GM20431 (cell line): ENCODE data around the gene IL27RA.

Source experiments
- in situ Hi-C: fragments of 300-500 bp; cut with MseI, MboI; formaldehyde crosslinking; loops from one replicate; pipeline ENCODE4 v1.15.0; 2020; ENCODE audit warnings: low sequenced_read_pairs; ENCODE audit not compliant: unreplicated experiment

Gene IL27RA

DNA sequence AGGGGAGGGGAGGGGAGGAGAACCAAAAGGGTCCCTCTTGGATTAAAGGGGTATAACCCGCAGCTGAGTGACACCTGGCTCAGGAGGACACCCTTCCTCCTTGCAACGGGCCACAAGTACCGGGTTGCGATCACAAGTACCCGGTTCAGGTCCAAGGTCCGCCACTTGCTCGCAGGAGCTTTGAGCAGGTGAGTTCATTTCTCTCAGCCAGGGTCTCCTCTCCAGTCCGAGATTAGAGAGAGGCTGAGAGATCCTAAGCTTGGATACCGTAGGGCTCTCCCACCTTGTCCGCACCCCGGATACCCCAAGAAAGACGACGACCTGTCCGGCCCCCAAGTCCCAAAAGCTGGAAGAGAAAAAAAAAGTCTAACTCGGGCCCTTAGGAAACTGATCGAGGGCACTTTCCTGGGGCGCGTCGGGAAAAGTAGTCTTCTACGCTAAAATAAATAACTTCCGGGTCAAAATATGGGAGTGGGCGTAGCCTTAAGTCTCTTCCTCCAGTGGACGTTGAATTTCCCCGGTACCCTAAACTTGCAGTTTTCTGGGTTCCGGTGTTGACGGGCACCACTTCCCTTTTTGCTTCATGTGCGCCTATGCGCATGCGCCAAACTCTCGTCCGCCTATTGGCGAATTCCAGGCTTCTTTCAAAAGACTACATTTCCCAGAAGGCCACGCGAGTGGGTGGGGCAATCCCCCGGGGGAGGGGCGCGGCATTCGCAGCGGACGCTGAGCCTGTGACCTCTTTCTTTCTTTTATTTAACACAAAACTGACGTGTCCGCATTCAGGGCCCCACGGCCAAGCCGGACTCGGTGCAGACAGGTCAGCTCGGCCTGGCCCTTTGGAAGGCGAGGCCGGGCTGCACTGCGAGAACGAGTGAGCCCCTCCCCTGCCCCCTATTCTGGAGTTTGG lies 49.6 kb downstream of the IL27RA start:
- in situ Hi-C loops, result no loop called here

DNA sequence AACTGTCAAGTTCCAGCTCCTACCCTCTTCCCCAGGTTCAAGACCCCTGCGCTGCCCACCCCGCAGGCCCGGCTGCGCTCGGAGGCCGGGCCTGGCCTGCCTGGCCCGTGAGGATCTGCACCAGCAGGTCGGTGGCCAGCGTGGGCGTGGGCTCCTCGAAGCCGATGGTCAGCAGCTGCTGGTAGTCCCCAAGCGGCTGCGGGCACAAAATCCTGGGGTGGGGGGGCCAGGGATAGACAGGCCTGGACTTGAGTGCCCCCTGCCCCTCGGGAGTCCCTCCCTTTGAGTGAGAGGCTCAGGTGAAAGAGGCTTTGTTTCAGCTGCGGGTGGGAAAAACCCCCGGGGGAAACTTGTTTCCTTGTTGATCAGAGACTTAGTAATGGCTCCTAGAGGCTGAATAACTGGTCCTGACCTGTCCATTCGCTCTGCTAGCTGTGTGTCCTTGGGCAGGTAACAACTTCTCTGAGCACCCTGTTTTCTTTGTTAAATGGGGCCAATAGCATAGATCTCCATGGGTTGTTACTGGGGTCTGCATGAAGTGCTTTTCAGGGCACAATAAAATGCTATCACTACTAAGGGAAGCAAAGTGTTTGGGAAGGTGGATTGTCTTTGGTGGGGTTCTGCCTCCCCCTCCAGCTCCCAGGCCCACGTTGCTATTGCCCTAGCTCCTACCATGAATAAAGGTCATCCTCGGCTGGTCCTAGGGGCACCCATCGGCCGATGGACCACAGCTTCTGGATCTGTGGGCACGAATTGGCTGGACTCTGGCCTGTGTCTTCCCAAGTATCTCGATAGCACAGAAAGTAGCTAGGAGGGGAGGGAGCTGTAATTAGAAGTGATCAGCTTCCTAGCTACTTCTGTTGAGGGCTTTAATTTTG lies 50.5 kb downstream of the IL27RA start:
- in situ Hi-C loops, result no loop called here

DNA sequence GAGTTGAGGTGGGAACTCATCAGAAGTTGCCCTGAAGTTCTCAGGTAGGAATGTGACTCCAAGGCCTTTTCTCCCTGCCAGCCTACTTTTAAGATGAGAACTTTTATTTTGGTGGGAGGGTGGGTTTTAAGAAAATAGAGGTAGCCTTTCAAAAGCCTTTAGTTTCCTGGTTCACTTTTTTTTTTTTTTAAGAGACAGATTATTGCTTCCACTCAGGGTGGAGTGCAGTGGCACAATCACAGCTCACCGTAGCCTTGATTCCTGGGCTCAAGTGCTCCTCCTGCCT lies 51.1 kb downstream of the IL27RA start:
- in situ Hi-C loops, result no loop called here

DNA sequence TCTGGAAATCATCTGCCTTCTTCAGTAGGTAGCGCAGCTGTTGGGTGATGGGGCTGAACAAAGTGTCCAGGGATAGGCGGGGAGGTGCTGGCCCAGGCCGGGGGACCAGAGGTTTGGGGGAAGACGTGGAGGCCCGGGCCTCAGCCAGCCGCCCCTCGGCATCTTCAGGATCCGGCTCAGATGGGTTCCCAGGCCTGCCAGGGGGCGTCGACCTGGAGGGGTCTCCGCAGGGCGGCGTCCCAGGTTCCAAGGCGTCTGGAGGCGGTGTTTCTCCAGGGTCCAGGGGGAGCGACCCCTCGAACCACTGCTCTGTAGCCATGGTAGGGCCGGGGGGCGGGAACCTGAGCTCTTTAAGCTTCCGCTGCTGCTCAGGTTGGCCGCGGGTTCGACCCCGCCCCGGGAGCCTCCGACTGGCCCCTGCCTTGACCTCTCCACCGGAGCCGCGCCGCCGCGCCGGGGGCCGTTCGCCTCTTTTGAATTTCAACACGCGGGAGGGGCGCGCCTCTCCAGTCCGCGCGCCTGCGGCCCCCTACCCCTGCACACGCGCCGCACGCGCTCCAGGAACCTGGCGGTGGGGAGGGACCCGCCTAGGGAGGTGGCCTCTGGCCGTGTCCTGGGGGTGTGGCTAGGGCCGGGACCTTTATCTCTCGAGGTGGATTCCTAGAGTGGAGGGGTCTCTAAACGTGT lies 53.9 kb downstream of the IL27RA start, which contains the start of gene C19orf67:
C19orf67 (minus strand) TSS at position 475 of the 687 bp plus-strand sequence; CDS start at position 319, 156 bp downstream.
- in situ Hi-C loops, result no loop called here

DNA sequence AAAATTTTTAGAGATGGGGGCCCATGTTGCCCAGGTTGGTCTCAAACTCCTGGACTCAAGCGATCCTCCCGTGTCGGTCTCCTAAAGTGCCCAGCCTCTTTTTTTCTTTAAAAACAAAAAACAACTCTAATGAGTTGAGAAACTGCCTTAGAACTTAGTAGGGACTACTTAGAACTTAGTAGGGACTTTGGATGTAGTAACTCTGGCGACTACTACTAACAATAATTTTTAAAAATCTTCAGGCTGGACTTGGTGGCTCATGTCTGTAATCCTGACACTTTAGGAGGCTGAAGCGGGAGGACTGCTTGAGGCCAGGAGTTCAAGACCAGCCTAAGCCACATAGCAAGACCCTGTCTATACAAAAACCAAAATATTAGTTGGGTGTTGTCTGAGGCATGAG lies 54.5 kb downstream of the IL27RA start:
- in situ Hi-C loops, result no loop called here

DNA sequence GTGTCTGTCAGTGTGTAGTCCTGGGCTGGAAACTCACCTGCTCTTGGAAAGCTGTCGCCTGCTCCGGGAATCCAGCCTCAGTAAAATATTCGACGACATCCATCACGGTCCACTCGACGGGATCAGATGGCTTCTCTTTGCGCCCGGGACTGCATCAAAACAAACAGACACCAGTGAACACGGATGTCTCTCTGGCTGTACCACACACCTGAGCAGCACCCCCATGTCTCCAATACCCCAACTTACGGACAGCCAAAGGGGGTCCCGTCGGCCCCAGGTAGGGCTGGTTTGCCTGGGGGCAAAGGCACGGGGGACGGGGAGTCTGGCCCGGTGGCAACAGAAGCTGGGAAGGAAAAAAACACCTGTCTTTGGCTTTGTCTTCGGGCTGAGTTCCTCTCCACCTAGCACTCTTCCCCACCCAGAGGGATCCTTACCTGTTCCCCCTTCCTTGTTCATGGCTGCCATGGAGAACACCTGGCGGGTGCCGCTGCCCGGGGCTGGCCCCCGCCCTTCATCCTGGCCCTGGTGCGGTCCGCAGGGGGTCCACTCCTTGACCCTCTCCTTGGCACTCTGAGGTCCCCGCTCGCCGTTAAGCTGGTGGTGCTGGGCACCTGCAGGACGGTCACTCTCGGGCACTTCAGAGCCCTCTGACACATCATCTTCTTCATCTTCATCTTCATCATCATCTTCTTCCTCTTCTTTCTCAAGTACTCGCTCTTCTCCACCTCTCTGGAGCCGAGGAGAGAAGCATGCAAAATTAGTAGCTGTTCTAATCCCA lies 57.3 kb downstream of the IL27RA start:
- in situ Hi-C loops, result no loop called here

DNA sequence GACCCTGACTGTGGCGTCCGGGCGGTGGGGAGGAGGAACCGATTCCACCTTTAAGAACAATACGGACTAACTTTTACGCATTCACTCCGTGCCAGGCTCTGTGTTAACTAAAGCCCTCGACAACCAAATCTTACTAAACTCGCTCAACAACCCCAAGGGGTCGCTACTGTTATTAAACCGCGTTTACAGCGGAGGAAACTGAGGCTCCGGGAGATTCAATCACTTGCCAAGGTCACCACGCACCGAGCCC lies 57.8 kb downstream of the IL27RA start:
- in situ Hi-C loops, result no loop called here

DNA sequence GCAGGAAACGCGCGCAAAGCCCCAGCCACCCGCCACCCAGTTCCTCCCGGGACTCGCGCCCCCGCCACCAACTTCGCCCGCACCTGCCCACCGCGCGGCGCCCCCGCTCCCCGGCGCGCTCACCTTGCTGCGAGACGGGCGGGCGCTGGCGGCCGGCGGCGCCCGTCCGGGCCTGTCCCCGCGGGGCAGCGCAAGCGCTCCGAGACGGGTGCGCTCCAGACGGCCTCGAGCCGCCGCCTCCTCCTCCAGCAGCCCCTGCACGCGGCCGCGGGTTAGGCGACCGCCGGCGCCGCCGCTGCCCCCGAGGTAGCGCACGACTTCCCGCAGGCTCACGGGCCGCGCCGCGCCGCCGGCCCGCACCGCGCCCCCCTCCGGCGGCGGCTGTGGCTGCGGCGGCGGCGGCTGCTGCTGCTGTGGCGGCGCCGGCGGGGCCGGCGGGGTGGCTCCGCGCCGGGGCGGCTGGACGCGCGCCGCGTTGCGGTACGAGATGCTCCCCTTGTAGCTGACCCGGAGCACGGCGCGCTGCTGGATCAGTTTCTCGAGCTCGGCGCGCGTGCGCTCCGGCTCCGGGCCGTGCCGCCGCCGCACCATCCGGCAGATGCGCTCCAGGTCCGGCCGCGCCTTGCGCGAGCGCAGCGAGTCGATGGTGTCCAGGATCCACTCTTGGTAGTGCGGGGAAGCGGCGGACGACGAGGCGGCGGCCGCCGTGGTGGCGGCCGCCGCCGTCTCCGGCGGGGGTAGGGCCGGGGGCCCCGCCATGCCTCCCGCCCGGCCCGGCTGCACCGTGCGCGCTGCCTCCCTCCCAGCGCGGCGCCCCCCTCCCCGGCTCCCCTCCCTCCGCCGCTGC lies 58.3 kb downstream of the IL27RA start:
- in situ Hi-C loops, result no loop called here

DNA sequence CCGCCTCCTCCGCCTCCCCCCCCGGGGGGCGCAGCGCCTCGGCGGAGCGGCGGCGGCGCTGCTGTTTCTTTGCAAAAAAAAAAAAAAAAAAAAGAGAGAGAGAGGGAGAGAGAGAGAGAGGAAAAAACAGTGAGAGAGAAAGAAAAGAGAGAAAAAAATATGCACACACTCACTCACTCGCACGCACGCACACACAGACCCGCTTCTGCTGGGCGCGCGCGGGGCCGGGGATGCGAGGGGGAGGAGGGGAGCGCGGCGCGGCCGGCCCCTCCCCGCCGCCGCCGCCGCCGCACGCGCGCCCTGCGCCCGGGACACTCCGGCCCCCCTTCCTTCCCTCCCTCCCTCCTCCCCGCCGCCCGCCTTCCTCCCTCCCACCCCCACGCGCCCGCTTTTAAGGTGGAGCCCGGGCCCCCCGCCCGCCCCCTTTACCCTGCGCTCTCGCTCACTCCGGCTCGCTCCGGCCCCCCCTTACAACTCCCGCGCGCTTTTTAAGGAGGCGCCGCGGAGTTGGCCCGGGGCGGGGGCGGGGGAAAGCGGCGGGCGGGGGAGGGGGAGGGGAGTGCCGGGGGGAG lies 59.0 kb downstream of the IL27RA start, which contains the start of gene SAMD1:
SAMD1 (minus strand) TSS at position 243 of the 572 bp plus-strand sequence.
- in situ Hi-C loops, result no loop called here

DNA sequence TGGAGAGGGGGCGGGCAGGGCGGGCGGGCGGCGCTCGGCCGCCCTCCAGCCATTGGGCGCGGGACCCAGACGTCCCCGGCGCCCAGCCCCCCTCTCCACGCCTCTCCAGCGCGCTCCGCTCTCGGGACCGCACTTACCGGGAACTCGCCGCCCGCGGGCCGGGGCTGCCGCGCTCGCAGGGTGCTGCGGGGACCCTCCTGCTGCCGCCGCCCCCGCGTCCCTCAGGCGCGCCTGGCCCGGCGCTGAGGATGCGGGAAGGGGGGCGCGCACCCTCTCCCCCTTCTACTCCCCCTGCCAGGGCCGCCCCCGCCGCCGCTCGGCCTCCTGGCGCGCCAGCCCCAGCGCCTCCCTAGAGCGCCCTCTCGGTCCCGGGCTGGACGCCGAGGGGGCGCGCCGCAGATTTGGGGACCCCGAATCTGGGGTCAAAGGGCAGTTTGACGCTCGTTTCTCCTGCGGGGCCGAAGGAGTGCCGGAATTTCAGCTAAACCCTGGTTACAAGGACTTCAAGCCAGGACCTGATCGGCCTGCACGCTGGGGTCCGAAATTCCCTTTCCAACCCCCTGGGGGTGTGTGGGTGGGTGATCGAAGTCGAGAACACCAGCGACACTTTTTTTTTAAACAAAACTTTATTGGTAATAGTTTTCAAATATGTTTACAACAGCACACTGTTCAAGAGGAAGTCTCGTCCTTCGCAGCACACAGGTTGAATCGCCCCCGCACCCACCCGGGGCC lies 59.7 kb downstream of the IL27RA start:
- in situ Hi-C loops, result no loop called here

DNA sequence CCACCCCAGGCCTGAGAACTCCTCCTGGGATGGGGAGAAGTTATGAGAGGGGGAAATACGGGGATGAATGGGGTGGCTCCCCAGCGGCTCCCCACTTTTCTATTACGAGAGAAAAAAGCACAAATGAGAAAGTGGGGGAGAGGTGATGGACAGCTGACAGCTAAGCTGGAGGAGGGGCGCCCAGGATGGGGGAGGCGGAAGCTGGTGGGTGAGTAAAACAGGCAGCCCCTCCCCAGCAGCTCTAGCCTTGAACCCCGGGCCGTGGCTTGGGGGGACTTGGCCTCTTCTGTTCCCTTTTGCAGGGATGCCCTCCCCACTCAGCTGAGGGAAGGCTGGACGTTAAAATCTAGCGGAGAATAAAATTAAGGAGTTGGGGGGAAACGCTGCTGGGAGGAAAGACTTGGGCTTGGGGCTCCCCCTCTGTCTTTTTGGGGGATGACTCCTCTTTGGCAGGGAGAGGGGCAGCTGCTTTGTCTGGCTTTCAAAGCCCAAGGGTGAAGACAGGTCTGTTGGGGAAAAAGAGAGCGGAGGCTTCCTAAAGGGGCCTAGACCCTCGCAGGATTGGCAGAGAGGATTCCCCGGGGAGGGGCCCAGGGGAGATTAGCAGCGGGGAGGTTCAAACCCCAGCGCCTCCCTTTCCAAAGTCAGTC lies 60.4 kb downstream of the IL27RA start:
- in situ Hi-C loops, result no loop called here

DNA sequence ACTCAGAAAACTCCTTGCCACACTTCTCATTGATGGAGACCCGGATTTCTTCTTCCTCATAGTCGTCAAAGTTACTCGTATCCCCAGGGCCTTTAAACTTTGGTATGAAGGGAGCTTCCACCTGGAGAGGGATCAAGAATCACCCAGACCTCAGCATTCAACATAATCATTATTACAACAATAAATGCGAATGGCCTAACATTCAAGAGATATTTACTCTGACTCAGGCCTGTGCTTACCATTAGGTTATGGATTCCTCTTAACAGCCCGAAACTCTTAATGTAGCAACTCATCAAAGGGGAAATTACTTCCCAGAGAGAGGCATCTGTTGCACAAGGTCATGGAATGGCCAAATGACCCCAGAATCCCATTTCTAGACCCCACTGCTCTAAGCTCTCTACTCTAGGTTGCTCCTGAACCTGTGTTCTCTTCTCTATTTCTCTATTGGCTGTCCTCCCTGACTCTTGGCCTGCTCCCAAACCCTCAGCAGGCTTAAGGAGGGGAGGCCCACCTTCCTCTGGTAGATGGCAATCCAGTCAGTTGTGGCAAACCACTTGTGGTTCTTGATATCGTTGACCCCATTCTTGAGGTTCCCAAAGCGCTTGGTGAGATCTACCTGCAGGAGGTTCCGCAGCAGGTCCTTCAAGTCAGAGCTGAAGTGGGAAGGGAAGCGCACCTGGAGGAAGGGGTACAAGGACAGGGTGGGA lies 61.7 kb downstream of the IL27RA start:
- in situ Hi-C loops, result no loop called here

DNA sequence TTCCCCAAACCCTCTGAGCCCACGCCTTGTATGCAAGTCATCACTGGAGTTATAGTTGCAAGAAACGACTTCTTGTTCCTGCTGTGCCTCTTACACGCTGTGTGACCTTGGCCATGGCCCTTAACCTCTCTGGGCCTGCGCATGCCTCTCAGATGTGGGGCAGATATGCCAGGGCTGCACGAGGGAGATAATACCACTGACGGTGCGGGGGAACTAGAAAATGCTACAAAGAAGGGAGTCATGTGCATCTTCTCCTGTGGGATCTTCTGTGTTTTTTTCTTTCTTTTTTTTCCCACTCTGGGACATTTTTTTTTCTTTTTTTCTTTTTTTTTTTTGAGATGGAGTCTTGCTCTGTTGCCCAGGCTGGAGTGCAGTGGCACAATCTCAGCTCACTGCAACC lies 63.3 kb downstream of the IL27RA start:
- in situ Hi-C loops, result no loop called here

DNA sequence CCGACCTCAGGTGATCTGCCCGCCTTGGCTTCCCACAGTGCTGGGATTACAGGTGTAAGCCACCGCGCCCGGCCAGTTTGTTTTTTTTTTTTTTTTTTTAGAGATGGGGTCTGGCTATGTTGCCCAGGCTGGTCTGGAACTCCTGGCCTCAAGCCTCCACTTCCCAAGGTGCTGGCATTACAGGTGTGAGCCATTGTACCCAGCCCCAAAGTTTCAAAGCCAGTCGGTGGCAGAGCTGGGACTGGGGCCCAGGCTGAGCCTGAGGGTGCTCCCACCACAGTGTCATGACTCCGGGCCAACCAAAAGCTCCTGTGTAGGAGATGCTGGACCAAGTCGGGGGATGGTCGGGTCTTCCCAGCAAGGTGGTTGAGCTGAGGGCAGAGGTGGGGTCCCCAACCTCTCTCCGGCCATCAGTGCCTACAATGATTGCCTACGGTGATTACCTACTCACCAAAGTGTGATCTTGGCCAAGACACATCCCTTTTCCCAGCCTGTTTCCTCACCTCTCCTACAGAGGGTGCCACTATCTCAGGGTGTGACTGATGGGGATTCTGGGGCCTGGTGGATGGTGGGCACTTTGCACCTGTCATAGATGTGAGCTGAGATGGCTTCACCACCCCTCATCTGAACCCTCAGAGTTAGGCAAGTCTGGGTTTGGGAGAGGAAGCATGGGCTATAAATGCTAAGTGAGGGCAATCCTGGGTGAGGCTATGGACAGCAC lies 64.9 kb downstream of the IL27RA start:
- in situ Hi-C loops, result no loop called here

DNA sequence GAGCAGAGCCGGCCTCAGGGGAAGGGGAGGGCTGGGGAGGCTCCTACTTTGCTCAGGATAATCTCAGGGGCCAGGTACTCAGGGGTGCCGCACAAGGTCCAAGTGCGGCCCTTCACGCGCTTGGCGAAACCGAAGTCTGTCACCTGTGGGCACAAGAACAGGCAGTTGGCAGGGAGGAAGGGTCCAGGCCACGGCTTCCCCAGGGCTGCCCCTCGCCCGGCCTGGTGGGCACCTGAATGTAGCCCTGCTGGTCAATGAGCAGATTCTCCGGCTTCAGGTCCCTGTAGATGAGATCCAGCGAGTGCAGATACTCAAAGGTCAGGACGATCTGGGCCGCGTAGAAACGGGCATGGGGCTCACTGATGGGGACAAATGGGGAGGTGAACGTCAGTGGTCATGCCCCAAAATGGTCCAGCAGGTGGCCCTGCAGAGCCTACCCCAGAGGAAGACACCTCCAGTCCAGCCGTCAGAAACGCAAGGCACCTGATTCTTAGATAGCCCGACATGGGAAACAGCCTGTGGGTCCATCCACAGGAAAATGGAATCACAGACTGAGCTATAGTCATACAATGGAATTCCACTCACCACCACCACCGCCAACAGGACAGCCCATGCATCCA lies 66.1 kb downstream of the IL27RA start:
- in situ Hi-C loops, result no loop called here

DNA sequence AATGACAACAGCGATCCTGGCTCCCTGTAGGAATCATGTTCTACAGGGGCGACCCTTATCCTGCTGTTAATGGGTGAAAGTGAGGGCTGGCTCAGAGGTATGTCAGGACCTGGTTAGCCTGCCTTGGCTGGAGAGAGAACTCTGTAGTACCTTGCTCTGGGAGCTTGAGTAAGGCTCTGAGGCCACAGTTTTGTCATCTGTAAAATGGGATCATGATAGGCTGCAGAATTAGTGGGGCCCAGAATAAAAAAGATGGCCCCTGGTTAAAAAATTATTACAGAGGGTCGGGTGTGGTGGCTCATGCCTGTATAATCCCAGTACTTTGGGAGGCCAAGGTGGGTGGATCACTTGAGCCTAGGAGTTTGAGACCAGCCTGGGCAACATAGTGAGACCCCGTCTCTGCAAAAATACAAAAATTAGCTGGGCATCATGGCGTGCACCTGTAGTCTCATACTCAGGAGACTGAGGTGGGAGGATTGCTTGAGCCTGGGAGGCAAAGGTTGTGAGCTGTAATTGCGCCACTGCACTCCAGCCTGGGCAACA lies 69.5 kb downstream of the IL27RA start:
- in situ Hi-C loops, result no loop called here
